Middle frontal gyrus (tissue), 1 donor: ENCODE results near the gene SRPK2.
"Not testable (repeated sequence)": the region's sequence is repeated elsewhere in the genome, so short reads cannot be mapped to it uniquely, and the experiment has no call there.

ENCODE experiments used
- DNase-seq: peaks from one replicate; pipeline ENCODE4 v3.0.0-alpha.2; 2015; ENCODE audit warnings: low spot score; ENCODE audit errors: extremely low spot score

SRPK2 gene

GRCh38 chr7:105304040-105304895, 84.5 kb downstream of the SRPK2 start:
- DNase-seq, result peak; percentile 42

- not testable (repeated sequence) for DNase-seq
Measured at GRCh38 chr7:105300587-105300986, 88.1 kb downstream of the SRPK2 start.

- no peak for DNase-seq
Measured at GRCh38 chr7:105298439-105298894, 90.3 kb downstream of the SRPK2 start.

- DNase-seq, result no peak
Measured at GRCh38 chr7:105297985-105298384, 90.7 kb downstream of the SRPK2 start.

- no peak for DNase-seq
Measured at GRCh38 chr7:105297309-105297708, 91.4 kb downstream of the SRPK2 start.

- DNase-seq, result no peak
Measured at GRCh38 chr7:105296491-105296890, 92.2 kb downstream of the SRPK2 start.

GRCh38 chr7:105295596-105296352, 92.9 kb downstream of the SRPK2 start:
- DNase-seq, result no peak

- DNase-seq, result not testable (repeated sequence)
Measured at GRCh38 chr7:105294482-105294881, 94.2 kb downstream of the SRPK2 start.

- DNase-seq, result no peak
Measured at GRCh38 chr7:105289704-105290103, 99.0 kb downstream of the SRPK2 start.

- DNase-seq, result no peak
Measured at GRCh38 chr7:105286441-105286840, 102.3 kb downstream of the SRPK2 start.

GRCh38 chr7:105285118-105285874, 103.4 kb downstream of the SRPK2 start:
- DNase-seq, result no peak

GRCh38 chr7:105284014-105284413, 104.7 kb downstream of the SRPK2 start:
- no peak for DNase-seq

- DNase-seq, result no peak
Measured at GRCh38 chr7:105281966-105282365, 106.8 kb downstream of the SRPK2 start.

- DNase-seq, result no peak
Measured at GRCh38 chr7:105279688-105280007, 109.1 kb downstream of the SRPK2 start.

GRCh38 chr7:105278973-105279687, 109.6 kb downstream of the SRPK2 start:
- no peak for DNase-seq

GRCh38 chr7:105278565-105278964, 110.2 kb downstream of the SRPK2 start:
- DNase-seq, result no peak

- no peak for DNase-seq
Measured at GRCh38 chr7:105277341-105277740, 111.4 kb downstream of the SRPK2 start.

GRCh38 chr7:105270117-105270516, 118.6 kb downstream of the SRPK2 start:
- DNase-seq, result no peak

GRCh38 chr7:105269397-105269796, 119.3 kb downstream of the SRPK2 start:
- no peak for DNase-seq

- peak; percentile 49 for DNase-seq
Measured at GRCh38 chr7:105268511-105269392, 120.0 kb downstream of the SRPK2 start.
